Measurements from ENCODE around the gene SEMA3F.

SEMA3F gene

GRCh38 chr3:50155891-50156290 is 767 bp downstream of the SEMA3F start:
- DNase-seq (ENCODE audit: low read depth): no peak

- DNase-seq (ENCODE audit: low read depth): no peak
These were observed 1.7 kb downstream of the SEMA3F start for GRCh38 chr3:50156549-50157493.

- DNase-seq (ENCODE audit: low read depth): no peak
These were observed 2.9 kb downstream of the SEMA3F start for GRCh38 chr3:50157827-50158529.

GRCh38 chr3:50158530-50159146 is 3.5 kb downstream of the SEMA3F start:
- no peak for DNase-seq (ENCODE audit: low read depth)

GRCh38 chr3:50160561-50160983 is 5.4 kb downstream of the SEMA3F start:
- DNase-seq (ENCODE audit: low read depth): no peak

GRCh38 chr3:50161320-50161719 is 6.2 kb downstream of the SEMA3F start:
- no peak for DNase-seq (ENCODE audit: low read depth)

- no peak for DNase-seq (ENCODE audit: low read depth)
These were observed 7.1 kb downstream of the SEMA3F start for GRCh38 chr3:50162034-50162883.

GRCh38 chr3:50163572-50164455 is 8.7 kb downstream of the SEMA3F start:
- no peak for DNase-seq (ENCODE audit: low read depth)

GRCh38 chr3:50164481-50164880 is 9.4 kb downstream of the SEMA3F start:
- no peak for DNase-seq (ENCODE audit: low read depth)

- DNase-seq (ENCODE audit: low read depth): no peak
These were observed 10.1 kb downstream of the SEMA3F start for GRCh38 chr3:50164984-50165909.

GRCh38 chr3:50165910-50166538 is 10.9 kb downstream of the SEMA3F start:
- DNase-seq (ENCODE audit: low read depth): peak; percentile 54

GRCh38 chr3:50166620-50167019 is 11.5 kb downstream of the SEMA3F start:
- DNase-seq (ENCODE audit: low read depth): no peak

GRCh38 chr3:50167069-50167840 is 12.1 kb downstream of the SEMA3F start:
- DNase-seq (ENCODE audit: low read depth): no peak

GRCh38 chr3:50167841-50168209 is 12.7 kb downstream of the SEMA3F start:
- no peak for DNase-seq (ENCODE audit: low read depth)

GRCh38 chr3:50168388-50168787 is 13.3 kb downstream of the SEMA3F start:
- no peak for DNase-seq (ENCODE audit: low read depth)

- DNase-seq (ENCODE audit: low read depth): no peak
These were observed 13.7 kb downstream of the SEMA3F start for GRCh38 chr3:50168791-50169190.

- no peak for DNase-seq (ENCODE audit: low read depth)
These were observed 14.2 kb downstream of the SEMA3F start for GRCh38 chr3:50169232-50169832.

GRCh38 chr3:50169858-50170257 is 14.7 kb downstream of the SEMA3F start:
- no peak for DNase-seq (ENCODE audit: low read depth)

All from CMK (cell line).